ENCODE measurements around the gene CBLB.

- no peak for TF ChIP-seq CTCF (conservative IDR thresholded peaks at IDR 0.05; ENCODE audit: low read depth, low read length)
- no peak for TF ChIP-seq EZH2phosphoT487 (IDR thresholded peaks at IDR 0.05; ENCODE audit: borderline replicate concordance, low read length)
These were observed 17.2 kb downstream of the CBLB start for GRCh38 chr3:105851582-105851981.

Data from PC-3 (cell line).